Vagina (tissue), 2 donors: Measurements from ENCODE around the gene ULK4.

Experiments used
- CTCF ChIP-seq, 3 experiments: fragments of 450-650 bp in 2 of 3; fragments of 200-600 bp in 1 of 3; sonication (generic) in 1 of 3; IDR thresholded peaks; one replicate each; pipeline ENCODE4 v1.5.1; 2017 to 2019; ENCODE audit warnings: antibody characterized with exemption in 3 of 3, mild to moderate bottlenecking in 2 of 3, moderate library complexity in 2 of 3
- POLR2AphosphoS5 ChIP-seq, 2 donors: sonication (generic); formaldehyde crosslinking; IDR thresholded peaks; one replicate each; pipeline ENCODE4 v1.9.0; 2017; ENCODE audit warnings: antibody characterized with exemption in 2 of 2, mild to moderate bottlenecking in 2 of 2, low read depth in 1 of 2; ENCODE audit not compliant: insufficient read depth in 1 of 2

GRCh38 chr3:41205591-41205990 lies 756.3 kb downstream of the ULK4 start:
- TF ChIP-seq CTCF (IDR thresholded peaks at IDR 0.05) (no peak), POLR2AphosphoS5 (IDR thresholded peaks at IDR 0.05; ENCODE audit: insufficient read depth in 1 of 2, low read depth in 1 of 2) (no peak)
